ENCODE results near the gene EPN3.

- no peak for TF ChIP-seq CTCF (IDR thresholded peaks at IDR 0.05)
- no peak for TF ChIP-seq POLR2A (IDR thresholded peaks at IDR 0.05)
These were observed 40.3 kb upstream of the EPN3 start for GRCh38 chr17:50492214-50492613.

Measured in heart left ventricle (tissue), 13 donors.